GM12801 (cell line): Measurements from ENCODE around the gene SPINT2.

ENCODE experiments used
- TF ChIP-seq, protein P1 (sequence below): IDR thresholded peaks from one replicate; pipeline ENCODE4 v1.5.1; 2011; ENCODE audit warnings: control low read depth; ENCODE audit not compliant: insufficient read length; ENCODE audit errors: extremely low read depth

SPINT2 gene

DNA sequence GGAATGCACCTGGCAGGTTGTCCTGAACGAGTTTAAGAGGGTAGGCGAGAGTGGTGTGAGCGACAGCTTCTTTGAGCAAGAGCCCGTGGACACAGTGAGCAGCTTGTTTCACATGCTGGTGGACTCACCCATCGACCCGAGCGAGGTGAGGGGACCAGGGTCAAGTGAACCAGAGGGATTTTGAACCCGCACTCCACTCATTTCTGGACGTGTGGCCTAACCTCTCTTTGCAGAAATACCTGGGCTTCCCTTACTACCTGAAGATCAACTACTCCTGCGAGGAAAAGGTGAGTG is 72.9 kb downstream of the SPINT2 start:
- TF ChIP-seq, protein P1, sequence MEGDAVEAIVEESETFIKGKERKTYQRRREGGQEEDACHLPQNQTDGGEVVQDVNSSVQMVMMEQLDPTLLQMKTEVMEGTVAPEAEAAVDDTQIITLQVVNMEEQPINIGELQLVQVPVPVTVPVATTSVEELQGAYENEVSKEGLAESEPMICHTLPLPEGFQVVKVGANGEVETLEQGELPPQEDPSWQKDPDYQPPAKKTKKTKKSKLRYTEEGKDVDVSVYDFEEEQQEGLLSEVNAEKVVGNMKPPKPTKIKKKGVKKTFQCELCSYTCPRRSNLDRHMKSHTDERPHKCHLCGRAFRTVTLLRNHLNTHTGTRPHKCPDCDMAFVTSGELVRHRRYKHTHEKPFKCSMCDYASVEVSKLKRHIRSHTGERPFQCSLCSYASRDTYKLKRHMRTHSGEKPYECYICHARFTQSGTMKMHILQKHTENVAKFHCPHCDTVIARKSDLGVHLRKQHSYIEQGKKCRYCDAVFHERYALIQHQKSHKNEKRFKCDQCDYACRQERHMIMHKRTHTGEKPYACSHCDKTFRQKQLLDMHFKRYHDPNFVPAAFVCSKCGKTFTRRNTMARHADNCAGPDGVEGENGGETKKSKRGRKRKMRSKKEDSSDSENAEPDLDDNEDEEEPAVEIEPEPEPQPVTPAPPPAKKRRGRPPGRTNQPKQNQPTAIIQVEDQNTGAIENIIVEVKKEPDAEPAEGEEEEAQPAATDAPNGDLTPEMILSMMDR = no peak

DNA sequence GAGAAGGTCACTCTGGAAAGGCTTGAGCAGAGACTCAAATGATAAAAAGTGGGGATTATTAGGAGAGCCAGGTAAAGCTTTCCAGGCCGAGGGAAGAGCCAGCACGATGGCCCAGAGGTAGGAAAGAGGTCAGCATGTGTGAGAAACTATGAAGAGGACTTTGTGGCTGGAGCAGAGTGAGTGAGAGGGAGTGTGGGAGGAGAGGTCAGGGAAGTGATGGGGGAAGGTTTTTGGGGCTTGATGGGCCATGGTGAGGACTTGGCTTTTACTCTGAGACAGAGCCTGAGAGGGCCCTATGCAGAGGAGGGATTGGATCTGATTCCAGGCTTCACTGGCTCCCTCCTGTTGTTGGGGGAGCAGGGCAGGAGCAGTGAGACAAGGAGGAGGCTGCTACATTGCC is 76.6 kb downstream of the SPINT2 start:
- TF ChIP-seq, protein P1 = no peak
